GM21737 (cell line): ENCODE results near the gene PPP4R3A.
"Not testable (repeated sequence)": the region's sequence is repeated elsewhere in the genome, so short reads cannot be mapped to it uniquely, and the experiment has no call there.

Source experiments
- ATAC-seq: cut with Tn5 transposase; IDR thresholded peaks from one replicate; pipeline ENCODE4 v1.9.1; 2021; ENCODE audit warnings: mild to moderate bottlenecking, moderate library complexity; ENCODE audit not compliant: unreplicated experiment

Gene PPP4R3A

DNA sequence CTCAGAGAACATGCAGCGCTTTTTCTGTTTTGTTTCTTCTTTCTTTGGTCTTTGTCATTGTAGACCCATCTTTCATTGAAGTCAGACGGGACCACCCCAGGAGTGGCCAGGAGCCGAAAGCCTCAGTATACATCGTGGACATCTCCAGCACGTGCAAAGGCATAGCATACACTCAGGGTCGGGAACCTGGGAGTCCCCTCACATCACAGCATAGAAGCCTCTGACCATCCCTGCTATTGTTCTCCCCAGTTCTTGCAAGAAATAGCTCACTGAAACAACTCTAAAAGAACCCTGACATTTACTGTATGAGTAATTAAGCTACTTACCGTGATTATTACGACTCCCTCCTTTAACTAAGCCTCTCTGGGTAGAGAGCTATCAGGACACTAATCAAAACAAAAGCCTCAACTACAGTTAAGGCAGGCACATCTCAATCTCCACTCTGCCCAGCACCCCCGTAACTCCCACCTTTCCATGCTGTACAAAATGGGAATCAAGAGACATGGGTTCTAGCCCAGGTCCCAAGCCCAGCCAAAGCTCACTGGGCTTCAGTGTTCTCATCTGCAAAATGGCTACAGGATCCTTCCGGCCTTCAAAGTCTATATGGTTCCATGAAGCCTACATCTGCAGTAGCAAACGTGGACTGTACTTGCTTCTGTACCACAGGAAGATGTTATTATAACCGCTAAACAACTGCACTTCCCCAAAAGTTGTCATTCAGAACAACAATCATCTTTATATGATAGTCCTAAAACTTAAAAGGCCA is 99.2 kb downstream of the PPP4R3A start:
- ATAC-seq, result no peak

DNA sequence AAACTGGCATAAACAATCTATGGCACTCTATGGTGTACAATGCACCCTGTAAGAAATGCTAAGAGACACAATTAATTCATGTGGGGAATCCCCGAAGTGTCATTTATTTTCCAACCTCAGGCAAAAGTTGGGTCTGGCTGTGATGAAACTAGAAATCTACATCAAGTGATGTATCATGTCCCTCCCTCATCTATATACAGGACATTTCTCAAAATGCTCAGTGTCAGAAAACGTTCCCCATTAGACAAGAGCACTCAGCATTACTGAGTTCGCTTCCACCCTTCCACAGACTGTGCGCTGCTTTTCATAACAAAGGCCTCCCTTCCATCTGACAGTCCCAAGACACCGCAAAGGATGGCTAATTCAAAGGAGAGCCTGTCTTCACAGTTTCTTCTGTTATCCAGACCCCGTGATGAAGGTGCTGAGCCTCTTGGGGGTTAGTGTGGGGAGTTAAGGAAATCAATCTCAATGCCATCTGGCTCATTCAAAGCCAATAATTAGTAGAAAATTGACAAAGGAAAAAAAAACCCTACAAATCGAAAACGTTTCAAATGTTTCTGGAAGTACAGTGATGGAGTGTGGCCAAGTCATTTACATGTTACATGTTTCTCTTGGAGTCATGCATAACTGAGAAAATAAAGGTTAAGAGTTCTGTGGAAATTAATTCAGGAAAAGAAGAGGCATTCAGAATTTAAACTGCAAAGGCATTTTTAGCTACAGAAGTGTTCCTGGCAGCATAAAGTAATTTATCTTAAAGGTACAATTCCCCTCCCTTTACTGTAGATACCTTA is 100.0 kb downstream of the PPP4R3A start:
- no peak for ATAC-seq

DNA sequence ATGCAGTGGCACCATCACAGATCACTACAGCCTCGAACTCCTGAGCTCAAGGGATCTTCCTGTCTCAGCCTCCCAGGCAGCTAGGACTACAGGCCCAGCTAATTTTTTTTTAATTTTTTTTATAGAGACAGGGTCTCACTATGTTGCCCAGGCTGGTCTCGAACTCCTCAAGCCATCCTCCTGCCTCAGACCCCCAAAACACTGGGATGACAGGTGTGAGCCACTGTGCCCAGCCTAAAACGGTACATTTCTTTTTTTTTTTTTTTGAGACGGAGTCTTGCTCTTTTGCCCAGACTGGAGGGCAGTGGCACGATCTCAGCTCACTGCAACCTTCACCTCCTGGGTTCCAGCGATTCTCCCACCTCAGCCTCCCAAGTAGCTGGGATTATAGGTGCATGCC is 100.9 kb downstream of the PPP4R3A start:
- ATAC-seq, result not testable (repeated sequence)
